ENCODE measurements around the gene FARP2.

FARP2 gene

DNA sequence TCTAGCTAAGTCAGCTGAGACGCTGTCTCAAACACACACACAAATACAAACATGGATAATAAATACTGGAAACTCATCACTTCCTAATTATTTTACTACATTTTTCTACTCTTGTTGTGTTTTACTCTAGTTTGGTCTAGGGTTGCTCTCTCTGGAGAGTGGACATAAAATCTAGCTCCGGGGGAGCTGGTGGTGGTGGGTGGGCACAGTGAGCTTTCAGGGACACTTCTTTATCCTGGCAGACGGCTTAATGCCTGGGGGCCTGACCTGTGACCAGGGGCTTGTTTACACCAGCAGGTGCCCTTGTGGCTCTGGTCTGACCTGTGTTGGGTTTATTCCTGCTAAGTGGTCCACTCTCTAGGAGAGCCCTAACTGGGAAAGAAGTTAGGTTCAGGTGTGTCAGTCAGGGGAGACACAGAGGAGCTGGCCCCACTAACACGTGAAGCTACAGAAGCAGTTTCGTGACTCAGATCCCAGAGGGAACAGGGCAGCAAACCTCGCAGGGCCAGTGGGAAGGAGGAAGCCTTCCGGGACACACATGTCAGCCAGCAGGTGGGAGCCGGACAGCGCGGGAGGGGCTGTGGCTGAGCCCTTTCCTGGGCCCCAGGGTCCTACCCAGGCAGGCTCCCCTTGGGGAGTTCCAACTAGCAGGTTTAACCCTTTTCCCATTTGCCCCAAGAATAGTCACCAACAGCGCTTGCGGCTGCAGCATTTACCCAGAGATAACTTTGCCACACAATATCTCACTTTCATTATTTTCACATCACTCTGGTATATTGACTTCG lies 180.0 kb downstream of the FARP2 start:
- no peak for DNase-seq

DNA sequence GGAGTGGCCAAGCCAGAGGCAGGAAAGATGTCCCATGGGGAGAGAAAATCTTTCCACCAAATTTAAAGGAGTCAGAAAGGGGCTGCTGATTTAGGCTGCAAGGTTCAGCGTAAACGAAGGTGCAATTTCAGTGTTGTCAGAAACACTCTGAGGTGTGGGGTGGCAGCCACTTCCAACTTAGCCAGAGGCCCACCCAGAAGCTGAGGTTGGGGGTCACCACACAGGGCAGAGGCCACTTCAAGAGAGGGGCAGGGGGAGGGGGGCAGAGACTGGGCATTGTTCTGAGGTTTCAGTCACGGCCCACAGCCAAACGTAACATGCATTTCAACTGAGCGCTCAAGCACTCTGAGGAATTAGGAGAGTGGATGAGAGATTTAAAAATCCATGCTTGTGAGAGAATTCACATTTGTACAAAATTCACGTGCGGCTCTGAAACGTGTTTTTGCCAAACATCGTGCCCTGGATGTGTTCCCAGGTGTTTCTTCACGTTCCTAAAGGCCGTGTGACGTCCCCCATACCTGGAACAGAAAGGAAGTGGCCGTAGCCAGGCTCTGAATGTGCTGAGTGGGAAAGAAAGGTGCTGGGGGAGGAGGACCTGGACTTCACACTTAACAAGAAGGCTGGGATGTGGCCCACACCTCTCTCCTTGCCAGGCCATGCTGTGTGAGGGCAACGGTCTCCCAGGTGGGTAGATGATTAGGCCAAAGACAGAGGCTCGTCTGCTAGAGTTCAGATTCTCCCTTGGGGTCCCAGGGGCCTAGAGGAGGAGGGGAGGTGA lies 182.9 kb downstream of the FARP2 start:
- DNase-seq: no peak

DNA sequence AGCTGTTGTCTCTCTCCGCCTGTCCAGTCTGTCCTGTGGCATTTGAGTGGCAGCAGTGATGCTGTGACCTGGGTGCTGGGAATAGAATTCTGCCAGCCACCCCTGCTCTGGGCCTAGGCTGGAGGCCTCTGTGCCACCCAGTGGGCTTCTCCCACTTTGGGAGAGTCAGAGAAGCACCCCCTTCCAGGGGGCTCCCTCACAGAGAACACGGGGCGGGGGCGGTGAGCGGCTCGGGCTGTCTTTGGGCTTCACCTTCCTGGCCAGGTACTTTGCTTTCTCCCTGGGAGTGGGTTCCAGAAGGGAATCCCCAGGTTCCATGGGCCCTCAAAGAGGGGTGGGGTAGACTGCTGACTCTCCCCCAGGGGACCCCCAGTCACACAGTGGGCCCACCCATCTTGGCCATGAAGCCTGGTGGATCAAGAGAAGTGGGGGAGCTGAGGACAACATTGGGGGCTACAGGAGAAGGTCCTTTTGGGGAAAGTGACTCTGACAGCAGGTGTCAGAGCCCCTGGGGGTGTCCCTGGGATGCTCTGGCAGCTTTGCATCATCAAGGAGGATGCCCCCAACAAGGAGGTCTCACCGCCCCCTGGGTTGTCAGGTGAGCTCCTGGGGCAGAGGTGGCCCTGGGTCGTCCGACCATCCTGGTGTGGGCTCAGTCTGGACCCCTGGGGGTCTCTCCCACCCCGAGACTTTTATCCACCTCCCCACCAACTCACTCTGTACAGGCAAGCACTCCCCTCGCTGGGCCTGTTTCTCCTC lies 183.7 kb downstream of the FARP2 start:
- DNase-seq: no peak

DNA sequence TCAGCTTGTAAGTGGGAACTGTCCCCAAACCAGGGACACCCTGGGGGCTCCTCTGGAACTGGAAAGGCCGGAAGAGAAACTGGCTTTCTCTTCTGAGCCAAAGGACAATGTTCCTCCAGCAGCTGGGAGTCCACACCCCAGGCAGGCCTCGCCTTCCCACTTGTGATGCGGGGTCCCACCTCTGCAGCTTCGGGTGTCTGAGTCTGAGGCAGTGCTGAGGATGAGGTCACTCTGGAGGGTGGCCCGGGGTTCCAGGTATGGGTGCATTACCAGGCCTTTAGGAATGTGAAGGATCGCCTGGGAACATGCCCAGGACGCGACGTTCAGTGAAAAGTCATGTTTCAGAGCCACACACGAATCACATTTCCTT lies 184.3 kb downstream of the FARP2 start:
- no peak for DNase-seq

DNA sequence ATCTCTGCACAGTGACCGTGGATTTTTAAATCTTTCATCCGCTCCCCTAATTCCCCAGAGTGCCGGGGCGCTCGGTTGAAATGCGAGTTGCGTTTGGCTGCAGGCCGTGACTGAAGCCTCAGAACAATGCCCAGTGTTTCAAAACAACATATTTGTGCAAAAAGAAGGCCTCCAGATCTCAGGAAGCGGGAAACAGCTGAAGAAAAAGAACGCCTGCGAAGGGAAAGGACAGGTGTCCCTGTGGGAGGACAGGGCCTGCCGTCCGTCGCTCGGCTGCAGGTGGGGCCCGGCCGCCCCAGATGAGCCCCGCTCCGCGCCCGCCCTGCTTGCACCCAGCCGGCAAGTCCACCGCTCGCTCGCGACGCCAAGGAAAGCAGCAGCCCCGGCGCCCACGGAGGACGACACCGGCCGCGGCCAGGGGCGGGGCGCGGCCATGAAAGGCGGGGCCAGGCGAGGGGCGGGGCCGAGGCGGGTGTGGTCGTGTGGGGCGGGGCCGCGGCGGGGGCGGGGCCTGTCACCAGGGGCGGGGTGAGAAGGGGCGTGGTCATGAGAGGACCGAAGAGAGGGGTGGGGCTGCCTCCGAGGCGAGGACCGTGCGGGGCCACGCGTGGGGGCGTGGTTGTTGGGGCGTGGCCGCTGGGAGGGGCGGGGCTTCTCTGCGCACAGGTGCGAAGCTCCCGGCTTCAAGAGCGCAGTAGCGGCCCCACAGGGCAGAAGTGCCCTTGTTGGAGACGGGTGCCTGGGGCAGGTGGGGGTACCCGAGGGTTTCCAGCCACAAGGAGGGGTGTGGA lies 184.9 kb downstream of the FARP2 start:
- DNase-seq: no peak

DNA sequence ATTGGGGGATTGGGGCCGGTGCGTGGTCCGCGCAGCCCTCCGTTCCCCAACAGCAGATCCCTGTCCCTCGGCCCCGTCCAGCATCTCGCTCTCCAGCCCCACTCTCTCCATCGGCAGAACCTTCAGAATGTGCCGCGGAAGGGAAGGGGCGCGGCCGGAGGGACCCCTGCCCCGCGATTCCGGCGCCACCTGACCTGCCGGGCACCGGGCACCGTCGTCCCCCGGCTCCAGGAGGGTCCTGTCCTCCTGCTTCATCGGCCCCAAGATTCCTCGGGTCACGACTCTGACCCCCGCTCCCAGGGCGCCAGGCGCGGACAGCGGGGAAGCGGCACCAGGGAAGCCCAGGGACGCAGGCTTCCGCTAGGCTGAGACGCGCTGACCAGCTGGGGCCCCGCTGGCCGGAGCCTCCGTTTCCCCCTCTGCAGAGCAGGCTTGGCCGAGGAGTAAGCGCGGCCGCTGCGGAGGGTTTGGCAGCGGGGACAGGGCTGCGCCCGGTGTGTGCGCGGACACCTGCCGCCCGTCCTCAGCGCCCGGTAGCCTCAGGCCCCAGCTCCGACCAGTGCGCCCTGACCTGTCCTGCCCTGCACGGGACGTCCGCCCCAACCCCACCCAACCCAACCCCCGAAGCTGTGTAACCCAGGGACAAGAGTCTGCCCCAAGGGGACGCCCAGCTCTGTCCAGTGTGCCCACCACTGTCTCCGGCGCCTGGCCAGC lies 185.6 kb downstream of the FARP2 start:
- DNase-seq: no peak

DNA sequence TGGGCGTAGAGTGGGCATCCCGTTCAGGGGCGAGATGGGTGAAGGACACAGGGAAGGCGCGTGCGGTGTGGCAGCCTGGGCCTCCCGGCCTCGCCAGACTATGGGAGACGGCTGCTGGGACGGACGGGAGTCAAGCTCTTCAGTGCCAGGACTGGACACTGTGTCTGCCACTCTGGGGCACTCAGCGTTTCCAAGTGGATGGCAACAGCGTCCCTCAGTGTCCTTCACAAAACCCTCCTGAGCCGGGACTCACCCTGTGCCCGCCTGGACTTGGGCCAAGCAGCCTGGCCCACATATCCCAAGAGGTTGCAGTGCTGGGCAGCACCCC lies 186.2 kb downstream of the FARP2 start:
- no peak for DNase-seq

Measured in NCI-H2081 (cell line).